ENCODE measurements around the gene FUBP1.
"Not testable (repeated sequence)": the region's sequence is repeated elsewhere in the genome, so short reads cannot be mapped to it uniquely, and the experiment has no call there.

Gene FUBP1

GRCh38 chr1:77978969-77979876 is at the start of gene FUBP1:
TSS of gene FUBP1 (minus strand) at chr1:77979072. CDS start at chr1:77979004, 68 bp downstream.
- DNase-seq (ENCODE audit: low spot score), result peak; percentile 99

GRCh38 chr1:78021134-78021533 is 42.3 kb upstream of the FUBP1 start:
- DNase-seq (ENCODE audit: low spot score), result not testable (repeated sequence)

GRCh38 chr1:78019024-78019423 is 40.2 kb upstream of the FUBP1 start:
- DNase-seq (ENCODE audit: low spot score), result no peak

GRCh38 chr1:78015148-78015547 is 36.3 kb upstream of the FUBP1 start:
- no peak for DNase-seq (ENCODE audit: low spot score)

GRCh38 chr1:78011050-78011449 is 32.2 kb upstream of the FUBP1 start:
- DNase-seq (ENCODE audit: low spot score), result no peak

GRCh38 chr1:78009836-78010235 is 31.0 kb upstream of the FUBP1 start:
- no peak for DNase-seq (ENCODE audit: low spot score)

- DNase-seq (ENCODE audit: low spot score), result no peak
Measured at GRCh38 chr1:78009276-78009675, 30.4 kb upstream of the FUBP1 start.

- DNase-seq (ENCODE audit: low spot score), result no peak
Measured at GRCh38 chr1:78007677-78008341, 28.9 kb upstream of the FUBP1 start.

GRCh38 chr1:78006521-78006920 is 27.6 kb upstream of the FUBP1 start:
- no peak for DNase-seq (ENCODE audit: low spot score)

- peak; percentile 73 for DNase-seq (ENCODE audit: low spot score)
Measured at GRCh38 chr1:78005755-78006154, 26.9 kb upstream of the FUBP1 start.

GRCh38 chr1:78005448-78005722 is 26.5 kb upstream of the FUBP1 start:
- peak; percentile 20 for DNase-seq (ENCODE audit: low spot score)

GRCh38 chr1:78004719-78005447 is 26.0 kb upstream of the FUBP1 start, which contains the start of gene DNAJB4:
TSS of gene DNAJB4 (plus strand) at chr1:78004939. CDS start at chr1:78005111, 172 bp downstream.
- peak; percentile 96 for DNase-seq (ENCODE audit: low spot score)

GRCh38 chr1:78003882-78004718 is 25.2 kb upstream of the FUBP1 start:
- no peak for DNase-seq (ENCODE audit: low spot score)

- DNase-seq (ENCODE audit: low spot score), result peak; percentile 89
Measured at GRCh38 chr1:78003070-78003746, 24.3 kb upstream of the FUBP1 start.

- DNase-seq (ENCODE audit: low spot score), result not testable (repeated sequence)
Measured at GRCh38 chr1:78000536-78000935, 21.7 kb upstream of the FUBP1 start.

- DNase-seq (ENCODE audit: low spot score), result no peak
Measured at GRCh38 chr1:77996734-77997133, 17.9 kb upstream of the FUBP1 start.

GRCh38 chr1:77994117-77994705 is 15.3 kb upstream of the FUBP1 start:
- no peak for DNase-seq (ENCODE audit: low spot score)

- no peak for DNase-seq (ENCODE audit: low spot score)
Measured at GRCh38 chr1:77991638-77992037, 12.8 kb upstream of the FUBP1 start.

GRCh38 chr1:77990629-77991204 is 11.8 kb upstream of the FUBP1 start:
- DNase-seq (ENCODE audit: low spot score), result no peak

GRCh38 chr1:77989744-77990143 is 10.9 kb upstream of the FUBP1 start:
- DNase-seq (ENCODE audit: low spot score), result no peak
